Adrenal gland (tissue), 5 donors: ENCODE results near the gene HYCC1.

Experiments
- POLR2A ChIP-seq, 2 donors: fragments of 450-650 bp; IDR thresholded peaks; one replicate each; pipeline ENCODE4 v1.6.1; 2017; ENCODE audit warnings: antibody characterized with exemption in 2 of 2, mild to moderate bottlenecking in 2 of 2, moderate library complexity in 1 of 2
- TF ChIP-seq, protein P1 (sequence below), 6 experiments: fragments of 450-650 bp in 4 of 6; fragments of 200-600 bp in 2 of 6; sonication (generic) in 1 of 6; IDR thresholded peaks; 1 replicate in 5 of 6; 2 replicates in 1 of 6; pipeline versions ENCODE4 v1.5.1 to v1.8.0; 2016 to 2021; ENCODE audit warnings: antibody characterized with exemption in 6 of 6, mild to moderate bottlenecking in 2 of 6, moderate library complexity in 1 of 6
- donor health status: DM: no; HTN: no; CAD: no.

DNA sequence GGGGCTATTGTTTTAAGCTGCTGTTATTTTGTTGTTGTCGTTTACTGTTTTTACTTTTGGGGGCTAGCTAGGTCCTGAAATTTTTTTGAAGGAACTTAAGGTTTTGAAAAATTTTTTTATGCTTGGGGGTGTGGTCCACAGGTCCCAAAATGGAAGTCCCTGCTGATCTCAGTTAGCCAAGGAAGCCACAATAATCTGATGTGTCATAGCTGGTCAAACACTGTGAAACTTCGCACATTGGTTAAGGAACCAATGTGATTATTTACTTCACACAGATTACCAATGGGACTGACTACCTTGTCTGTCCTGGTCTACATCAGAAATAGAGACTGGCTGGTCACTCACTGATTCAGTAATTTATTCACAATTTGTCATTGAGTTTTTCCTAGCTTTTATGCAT lies 29.5 kb upstream of the HYCC1 start:
- TF ChIP-seq, protein P1, sequence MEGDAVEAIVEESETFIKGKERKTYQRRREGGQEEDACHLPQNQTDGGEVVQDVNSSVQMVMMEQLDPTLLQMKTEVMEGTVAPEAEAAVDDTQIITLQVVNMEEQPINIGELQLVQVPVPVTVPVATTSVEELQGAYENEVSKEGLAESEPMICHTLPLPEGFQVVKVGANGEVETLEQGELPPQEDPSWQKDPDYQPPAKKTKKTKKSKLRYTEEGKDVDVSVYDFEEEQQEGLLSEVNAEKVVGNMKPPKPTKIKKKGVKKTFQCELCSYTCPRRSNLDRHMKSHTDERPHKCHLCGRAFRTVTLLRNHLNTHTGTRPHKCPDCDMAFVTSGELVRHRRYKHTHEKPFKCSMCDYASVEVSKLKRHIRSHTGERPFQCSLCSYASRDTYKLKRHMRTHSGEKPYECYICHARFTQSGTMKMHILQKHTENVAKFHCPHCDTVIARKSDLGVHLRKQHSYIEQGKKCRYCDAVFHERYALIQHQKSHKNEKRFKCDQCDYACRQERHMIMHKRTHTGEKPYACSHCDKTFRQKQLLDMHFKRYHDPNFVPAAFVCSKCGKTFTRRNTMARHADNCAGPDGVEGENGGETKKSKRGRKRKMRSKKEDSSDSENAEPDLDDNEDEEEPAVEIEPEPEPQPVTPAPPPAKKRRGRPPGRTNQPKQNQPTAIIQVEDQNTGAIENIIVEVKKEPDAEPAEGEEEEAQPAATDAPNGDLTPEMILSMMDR (IDR thresholded peaks at IDR 0.05), result no peak
- no peak for TF ChIP-seq POLR2A (IDR thresholded peaks at IDR 0.05)
